Astrocyte (in vitro differentiated cells and primary cell): Measurements from ENCODE around the gene NUP133. TPM values are rescaled to one million over a fixed set of nuclear protein-coding genes. Genes with fewer than 3 reads are reported as not detected.

Experiments
- DNase-seq: peaks from one replicate; pipeline ENCODE4 v3.0.0-alpha.2; 2010; ENCODE audit warnings: low read depth
- FAIRE-seq: peaks from 2 replicates; lab custom pipeline; 2011; peaks lifted over from hg19 to GRCh38; lab: Jason Lieb, UNC
- H2AFZ ChIP-seq: 2 replicates; pipeline ENCODE4 v1.6.0; 2012; ENCODE audit warnings: low read depth, low read length, inconsistent platforms
- H3K27ac ChIP-seq: 2 replicates; pipeline ENCODE4 v1.5.1; 2011; ENCODE audit warnings: low read depth, low read length, inconsistent platforms
- H3K27me3 ChIP-seq: 2 replicates; pipeline ENCODE4 v1.6.0; 2011; ENCODE audit warnings: low read length, inconsistent platforms; ENCODE audit not compliant: insufficient read depth
- H3K36me3 ChIP-seq: 2 replicates; pipeline ENCODE4 v1.5.1; 2011; ENCODE audit warnings: low read length, inconsistent platforms; ENCODE audit not compliant: insufficient read depth
- H3K4me1 ChIP-seq: 2 replicates; pipeline ENCODE4 v1.5.1; 2011; ENCODE audit warnings: low read length, inconsistent platforms; ENCODE audit not compliant: insufficient read depth
- H3K4me2 ChIP-seq: 2 replicates; pipeline ENCODE4 v1.6.0; 2012; ENCODE audit warnings: low read length, inconsistent platforms
- H3K4me3 ChIP-seq: 2 replicates; pipeline ENCODE4 v1.5.1; 2011; ENCODE audit warnings: low read depth, mild to moderate bottlenecking, low read length, inconsistent platforms; ENCODE audit not compliant: insufficient read depth
- H3K79me2 ChIP-seq: 2 replicates; pipeline ENCODE4 v1.6.0; 2012; ENCODE audit warnings: mild to moderate bottlenecking, low read length, inconsistent platforms; ENCODE audit not compliant: insufficient read depth
- H3K9ac ChIP-seq: 2 replicates; pipeline ENCODE4 v1.6.0; 2012; ENCODE audit warnings: mild to moderate bottlenecking, low read length, inconsistent platforms
- H3K9me3 ChIP-seq: 2 replicates; pipeline ENCODE4 v1.5.1; 2012; ENCODE audit warnings: low read depth, mild to moderate bottlenecking, low read length, inconsistent platforms; ENCODE audit not compliant: insufficient read depth
- H4K20me1 ChIP-seq: 2 replicates; pipeline ENCODE4 v1.6.0; 2012; ENCODE audit warnings: low read length, inconsistent platforms; ENCODE audit not compliant: insufficient read depth
- H3K27ac Mint-ChIP-seq: one replicate; pipeline ENCODE4 v1.8.0; 2021; ENCODE audit warnings: mild to moderate bottlenecking, mixed read lengths; ENCODE audit not compliant: unreplicated experiment
- H3K27me3 Mint-ChIP-seq: one replicate; pipeline ENCODE4 v1.8.0; 2021; ENCODE audit warnings: low read depth, mixed read lengths; ENCODE audit not compliant: unreplicated experiment
- H3K36me3 Mint-ChIP-seq: one replicate; pipeline ENCODE4 v1.8.0; 2021; ENCODE audit warnings: low read depth, mixed read lengths; ENCODE audit not compliant: unreplicated experiment
- H3K4me1 Mint-ChIP-seq: one replicate; pipeline ENCODE4 v1.8.0; 2021; ENCODE audit warnings: low read depth, mixed read lengths; ENCODE audit not compliant: unreplicated experiment
- H3K4me3 Mint-ChIP-seq: one replicate; pipeline ENCODE4 v1.8.0; 2021; ENCODE audit warnings: mild to moderate bottlenecking, moderate library complexity, mixed read lengths; ENCODE audit not compliant: unreplicated experiment
- H3K9me3 Mint-ChIP-seq: one replicate; pipeline ENCODE4 v1.8.0; 2021; ENCODE audit warnings: mild to moderate bottlenecking, mixed read lengths; ENCODE audit not compliant: unreplicated experiment
- EZH2 ChIP-seq: IDR thresholded peaks from 2 replicates; pipeline ENCODE4 v1.6.1; 2012; ENCODE audit warnings: mild to moderate bottlenecking, low read length, inconsistent platforms; ENCODE audit not compliant: insufficient read depth
- total RNA-seq: library from RNA; stranded (reverse); gene quantifications from 2 replicates; pipeline ENCODE4 v1.2.1, GENCODE V29; 2021
- TF ChIP-seq, protein P1 (sequence below): IDR thresholded peaks from 2 replicates; pipeline ENCODE4 v1.5.1; 2011; ENCODE audit warnings: low read depth, mild to moderate bottlenecking, inconsistent platforms, low read length, moderate library complexity; ENCODE audit not compliant: insufficient read depth

NUP133 gene
- total RNA-seq, 1 donor from 2014 or later = 35.1 TPM

DNA sequence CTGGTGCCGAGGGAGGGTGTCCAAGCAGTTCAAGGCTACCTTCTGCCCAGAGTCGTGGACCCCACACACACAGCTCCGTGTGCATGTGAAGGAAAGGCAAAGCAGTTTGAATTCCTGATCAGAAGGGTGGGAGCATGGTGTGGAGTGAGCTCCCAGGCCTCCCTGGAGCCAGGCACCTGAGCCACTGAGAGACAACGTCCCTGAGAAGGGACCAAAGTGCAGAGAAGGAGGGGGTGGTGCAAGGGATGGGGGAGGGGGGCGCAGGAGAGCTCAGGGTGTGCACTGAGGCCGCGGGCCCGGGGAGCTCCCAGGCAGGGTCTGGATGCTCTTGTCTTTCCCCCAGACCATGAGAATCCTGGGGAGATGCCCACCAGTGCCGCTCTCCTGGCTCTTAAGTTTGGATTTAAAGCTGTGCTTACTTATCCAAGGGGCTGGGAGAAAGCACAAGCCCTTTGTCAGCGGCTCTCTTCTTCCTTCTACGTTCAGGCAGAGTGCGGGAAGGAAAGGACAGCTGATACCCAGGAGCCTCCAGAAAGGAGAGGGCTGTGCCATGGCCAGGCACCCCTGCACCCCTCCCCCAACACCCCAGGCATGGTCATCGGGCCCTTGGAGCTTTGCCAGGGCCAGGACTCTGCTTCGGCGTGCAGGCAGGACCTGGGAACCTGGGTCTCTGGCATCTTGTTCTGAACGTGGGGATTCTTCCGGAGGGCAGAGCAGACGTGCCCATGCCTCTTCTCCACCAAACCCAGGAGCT, 98.3 kb downstream of the NUP133 start:
- Histone ChIP-seq H3K4me2 (no peak overlapping the region), H3K27ac (no peak overlapping the region), H2AFZ (no peak overlapping the region), H3K4me1 (peaks cover 9% of the 10 kb centered on the region), H3K4me3 (no peak overlapping the region), H3K9ac (no peak overlapping the region), H4K20me1 (no peaks in the 10 kb centered on the region), H3K79me2 (no peaks in the 10 kb centered on the region), H3K9me3 (no peaks in the 10 kb centered on the region), H3K27me3 (peaks cover 37% of the 10 kb centered on the region), H3K36me3 (no peaks in the 10 kb centered on the region)
- peaks cover 4% of the 10 kb centered on the region for H3K9me3 Mint-ChIP-seq
- H3K36me3 Mint-ChIP-seq = no peaks in the 10 kb centered on the region
- H3K27me3 Mint-ChIP-seq = peaks cover 15% of the 10 kb centered on the region
- DNase-seq (no peak), FAIRE-seq (no peak)
- TF ChIP-seq, protein P1, sequence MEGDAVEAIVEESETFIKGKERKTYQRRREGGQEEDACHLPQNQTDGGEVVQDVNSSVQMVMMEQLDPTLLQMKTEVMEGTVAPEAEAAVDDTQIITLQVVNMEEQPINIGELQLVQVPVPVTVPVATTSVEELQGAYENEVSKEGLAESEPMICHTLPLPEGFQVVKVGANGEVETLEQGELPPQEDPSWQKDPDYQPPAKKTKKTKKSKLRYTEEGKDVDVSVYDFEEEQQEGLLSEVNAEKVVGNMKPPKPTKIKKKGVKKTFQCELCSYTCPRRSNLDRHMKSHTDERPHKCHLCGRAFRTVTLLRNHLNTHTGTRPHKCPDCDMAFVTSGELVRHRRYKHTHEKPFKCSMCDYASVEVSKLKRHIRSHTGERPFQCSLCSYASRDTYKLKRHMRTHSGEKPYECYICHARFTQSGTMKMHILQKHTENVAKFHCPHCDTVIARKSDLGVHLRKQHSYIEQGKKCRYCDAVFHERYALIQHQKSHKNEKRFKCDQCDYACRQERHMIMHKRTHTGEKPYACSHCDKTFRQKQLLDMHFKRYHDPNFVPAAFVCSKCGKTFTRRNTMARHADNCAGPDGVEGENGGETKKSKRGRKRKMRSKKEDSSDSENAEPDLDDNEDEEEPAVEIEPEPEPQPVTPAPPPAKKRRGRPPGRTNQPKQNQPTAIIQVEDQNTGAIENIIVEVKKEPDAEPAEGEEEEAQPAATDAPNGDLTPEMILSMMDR = no peak
- TF ChIP-seq EZH2 = peak; percentile 30
- H3K27ac Mint-ChIP-seq = no peak overlapping the region
- peaks cover 37% of the 10 kb centered on the region for H3K4me1 Mint-ChIP-seq
- no peak overlapping the region for H3K4me3 Mint-ChIP-seq

DNA sequence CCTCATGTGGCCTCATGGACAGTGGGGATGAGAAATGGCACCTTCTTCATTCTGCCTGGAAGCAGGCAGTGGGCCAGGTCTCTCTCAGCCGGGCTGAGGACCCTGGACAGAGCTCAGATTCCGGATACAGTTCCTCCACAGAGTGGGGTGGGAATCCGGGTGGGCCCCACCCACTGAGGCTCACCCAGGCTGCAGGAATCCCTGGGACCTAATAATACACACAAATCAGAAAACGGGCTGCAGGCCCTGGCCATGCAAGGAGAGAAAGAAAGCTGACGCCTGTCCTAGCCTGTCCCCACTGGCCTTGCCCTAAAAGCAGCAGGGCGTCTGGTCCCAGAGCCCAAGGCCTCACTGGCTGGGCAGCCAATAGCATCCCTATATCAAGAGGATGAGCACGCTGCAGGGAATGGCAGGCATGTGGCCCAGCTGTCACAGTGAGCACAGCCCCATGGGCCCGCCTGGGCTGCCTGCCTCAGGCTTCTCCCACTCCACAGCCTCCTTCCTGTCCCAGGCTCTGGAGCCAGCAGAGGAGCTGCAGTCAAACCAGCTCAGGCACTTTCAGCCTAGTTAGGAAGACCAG, 99.6 kb downstream of the NUP133 start:
- Mint-ChIP-seq H3K27me3 (peaks cover 21% of the 10 kb centered on the region), H3K4me1 (peaks cover 37% of the 10 kb centered on the region), H3K4me3 (peak overlapping the region; percentile 54), H3K27ac (peak overlapping the region; percentile 77), H3K36me3 (no peaks in the 10 kb centered on the region), H3K9me3 (no peaks in the 10 kb centered on the region)
- no peak overlapping the region for H3K4me2 ChIP-seq
- H3K27me3 ChIP-seq = peaks cover 37% of the 10 kb centered on the region
- H3K4me3 ChIP-seq = no peak overlapping the region
- H3K9me3 ChIP-seq = no peaks in the 10 kb centered on the region
- no peaks in the 10 kb centered on the region for H3K79me2 ChIP-seq
- no peak overlapping the region for H3K9ac ChIP-seq
- FAIRE-seq = no peak
- no peak overlapping the region for H2AFZ ChIP-seq
- H3K36me3 ChIP-seq = no peaks in the 10 kb centered on the region
- H4K20me1 ChIP-seq = no peaks in the 10 kb centered on the region
- peaks cover 9% of the 10 kb centered on the region for H3K4me1 ChIP-seq
- no peak for TF ChIP-seq EZH2
- TF ChIP-seq, protein P1 = no peak
- no peak overlapping the region for H3K27ac ChIP-seq
- DNase-seq = no peak
